Measurements from ENCODE around the gene KCND3.

The KCND3 gene

DNA sequence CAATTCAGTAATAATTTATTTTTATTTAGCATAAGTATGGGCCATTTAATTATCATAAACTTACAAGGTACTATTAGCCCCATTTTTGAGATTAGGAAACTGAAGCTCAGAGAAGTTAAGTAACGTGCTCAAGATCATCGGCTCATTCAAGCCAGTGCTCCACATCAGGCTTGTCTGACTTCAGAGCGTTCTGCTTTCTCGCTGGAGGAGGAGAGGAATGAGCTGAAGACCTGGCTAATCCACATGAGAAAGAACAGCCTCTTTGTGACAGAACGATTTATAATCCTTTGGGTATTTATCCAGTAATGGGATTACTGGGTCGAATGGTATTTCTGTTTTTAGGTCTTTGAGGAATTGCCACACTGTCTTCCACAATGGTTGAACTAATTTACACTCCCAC lies 194.1 kb downstream of the KCND3 start:
- TF ChIP-seq, protein P1, sequence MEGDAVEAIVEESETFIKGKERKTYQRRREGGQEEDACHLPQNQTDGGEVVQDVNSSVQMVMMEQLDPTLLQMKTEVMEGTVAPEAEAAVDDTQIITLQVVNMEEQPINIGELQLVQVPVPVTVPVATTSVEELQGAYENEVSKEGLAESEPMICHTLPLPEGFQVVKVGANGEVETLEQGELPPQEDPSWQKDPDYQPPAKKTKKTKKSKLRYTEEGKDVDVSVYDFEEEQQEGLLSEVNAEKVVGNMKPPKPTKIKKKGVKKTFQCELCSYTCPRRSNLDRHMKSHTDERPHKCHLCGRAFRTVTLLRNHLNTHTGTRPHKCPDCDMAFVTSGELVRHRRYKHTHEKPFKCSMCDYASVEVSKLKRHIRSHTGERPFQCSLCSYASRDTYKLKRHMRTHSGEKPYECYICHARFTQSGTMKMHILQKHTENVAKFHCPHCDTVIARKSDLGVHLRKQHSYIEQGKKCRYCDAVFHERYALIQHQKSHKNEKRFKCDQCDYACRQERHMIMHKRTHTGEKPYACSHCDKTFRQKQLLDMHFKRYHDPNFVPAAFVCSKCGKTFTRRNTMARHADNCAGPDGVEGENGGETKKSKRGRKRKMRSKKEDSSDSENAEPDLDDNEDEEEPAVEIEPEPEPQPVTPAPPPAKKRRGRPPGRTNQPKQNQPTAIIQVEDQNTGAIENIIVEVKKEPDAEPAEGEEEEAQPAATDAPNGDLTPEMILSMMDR (IDR thresholded peaks at IDR 0.05; ENCODE audit: borderline replicate concordance, insufficient read depth, low read depth, low read length): no peak
- H3K4me3 ChIP-seq (ENCODE audit: low read depth, low read length): no peak overlapping the region

DNA sequence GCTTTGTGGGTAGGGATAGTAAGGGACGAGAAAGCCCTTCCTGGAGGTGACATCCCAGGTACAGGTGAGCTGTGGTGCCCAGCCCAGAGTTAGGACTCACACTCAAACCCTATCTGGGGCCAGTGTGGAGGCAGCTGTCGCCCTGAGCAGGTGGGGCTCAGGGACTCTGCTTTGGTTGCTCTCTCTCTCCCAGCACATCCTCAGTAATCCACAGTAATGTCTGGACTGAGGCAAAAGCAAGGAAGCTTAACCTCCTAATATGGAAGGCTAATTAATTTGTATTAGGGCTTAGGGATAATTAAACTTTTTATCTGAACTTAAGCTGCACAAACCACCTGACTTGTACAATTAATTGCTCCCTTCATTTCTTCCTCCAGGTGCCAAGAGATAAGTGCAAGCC lies 195.5 kb downstream of the KCND3 start:
- TF ChIP-seq, protein P1 (IDR thresholded peaks at IDR 0.05; ENCODE audit: borderline replicate concordance, insufficient read depth, low read depth, low read length): no peak
- H3K4me3 ChIP-seq (ENCODE audit: low read depth, low read length): no peak overlapping the region

DNA sequence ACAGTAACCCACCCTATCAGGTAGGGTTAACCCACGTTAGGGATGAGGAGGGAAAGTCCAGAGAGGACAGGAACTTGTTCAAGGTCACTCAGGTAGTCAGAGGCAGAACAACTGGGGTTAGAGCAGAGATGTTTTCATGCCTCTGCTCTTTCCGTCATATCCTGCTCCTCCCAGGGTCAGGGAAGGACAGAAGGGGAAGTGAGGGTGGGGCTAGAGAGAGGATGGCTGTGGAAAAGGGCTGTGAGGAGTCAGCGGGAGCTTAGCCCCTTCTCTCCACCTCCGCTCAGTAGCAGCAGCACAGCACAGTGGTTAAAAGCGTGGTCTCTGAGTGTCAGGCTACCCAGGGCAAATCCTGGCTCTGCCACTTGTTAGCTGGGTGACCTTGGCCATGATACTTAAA lies 197.2 kb downstream of the KCND3 start:
- TF ChIP-seq, protein P1 (IDR thresholded peaks at IDR 0.05; ENCODE audit: borderline replicate concordance, insufficient read depth, low read depth, low read length): no peak

DNA sequence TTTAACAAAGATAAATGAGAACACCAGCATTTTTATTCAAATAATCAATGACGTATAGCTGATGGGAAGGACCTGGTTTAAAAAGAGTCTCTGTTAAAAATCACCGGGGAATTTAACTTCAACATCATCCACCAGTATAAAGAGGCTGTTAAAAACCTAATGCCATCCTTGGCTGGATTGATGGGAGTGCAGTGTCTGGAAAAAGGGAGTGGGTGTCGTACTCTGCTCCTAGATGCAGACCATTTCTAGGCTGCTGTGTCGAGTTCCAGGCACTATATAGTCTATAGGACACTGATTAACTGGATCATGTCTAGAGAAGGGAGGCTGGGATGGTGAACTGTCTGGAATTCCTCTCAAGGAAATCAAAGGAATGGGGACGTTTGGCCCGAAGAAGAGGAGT lies 197.7 kb downstream of the KCND3 start:
- TF ChIP-seq, protein P1 (IDR thresholded peaks at IDR 0.05; ENCODE audit: borderline replicate concordance, insufficient read depth, low read depth, low read length): no peak
- H3K4me3 ChIP-seq (ENCODE audit: low read depth, low read length): no peak overlapping the region

More for the DNA sequence above, 197.2 kb downstream of the KCND3 start:
- H3K4me3 ChIP-seq (ENCODE audit: low read depth, low read length): no peak overlapping the region

DNA sequence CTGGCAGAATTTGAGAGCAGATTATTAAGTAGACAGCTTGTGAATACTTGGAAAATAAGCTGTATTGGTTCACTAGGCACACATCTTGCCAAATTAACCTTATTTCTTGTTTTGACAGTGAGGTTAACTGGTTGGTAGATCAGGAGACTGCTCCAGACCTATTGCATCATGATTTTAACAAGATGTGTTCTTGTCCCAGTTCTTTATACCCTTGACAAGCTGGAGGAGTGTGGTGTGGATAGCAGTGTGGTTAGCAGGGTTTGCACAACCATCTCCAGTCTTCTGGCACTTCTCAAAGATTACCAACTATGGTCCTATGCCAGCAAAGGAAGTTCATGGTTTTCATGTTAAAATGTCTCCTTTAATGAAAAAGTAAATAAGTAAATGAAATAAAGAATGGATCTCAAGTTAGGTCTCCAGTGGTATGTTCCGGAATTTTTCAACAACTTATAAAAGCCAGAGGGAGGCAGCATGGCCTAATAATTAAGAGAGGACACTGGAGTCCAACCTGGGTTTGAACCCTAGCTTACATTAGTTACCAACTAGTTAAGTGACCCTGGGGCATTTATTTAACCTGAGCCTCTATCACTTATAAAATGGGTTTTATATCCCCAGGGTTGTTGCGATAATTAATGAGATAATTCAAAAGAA lies 199.7 kb downstream of the KCND3 start:
- TF ChIP-seq, protein P1 (IDR thresholded peaks at IDR 0.05; ENCODE audit: borderline replicate concordance, insufficient read depth, low read depth, low read length): no peak
- H3K4me3 ChIP-seq (ENCODE audit: low read depth, low read length): no peak overlapping the region

DNA sequence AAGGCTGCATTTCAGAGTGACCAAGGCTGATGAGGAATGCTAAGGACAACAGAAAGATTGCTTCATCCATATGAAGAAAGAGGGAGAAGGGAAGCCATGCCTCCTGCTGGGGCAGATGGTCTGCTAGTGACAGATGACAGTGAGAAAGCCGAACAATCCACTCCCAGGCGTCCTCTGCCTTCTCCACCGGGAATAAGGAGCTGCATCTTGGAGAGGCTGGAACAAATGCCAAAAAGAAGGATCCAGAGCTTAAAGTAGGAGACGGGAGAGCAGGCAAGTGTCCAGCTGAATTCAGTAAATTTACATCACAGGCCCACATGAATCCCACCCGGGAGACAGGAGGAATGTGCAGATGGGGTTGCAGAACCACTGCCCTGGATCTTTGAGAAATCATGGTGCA lies 200.3 kb downstream of the KCND3 start:
- H3K4me3 ChIP-seq (ENCODE audit: low read depth, low read length): no peak overlapping the region
- TF ChIP-seq, protein P1 (IDR thresholded peaks at IDR 0.05; ENCODE audit: borderline replicate concordance, insufficient read depth, low read depth, low read length): no peak

DNA sequence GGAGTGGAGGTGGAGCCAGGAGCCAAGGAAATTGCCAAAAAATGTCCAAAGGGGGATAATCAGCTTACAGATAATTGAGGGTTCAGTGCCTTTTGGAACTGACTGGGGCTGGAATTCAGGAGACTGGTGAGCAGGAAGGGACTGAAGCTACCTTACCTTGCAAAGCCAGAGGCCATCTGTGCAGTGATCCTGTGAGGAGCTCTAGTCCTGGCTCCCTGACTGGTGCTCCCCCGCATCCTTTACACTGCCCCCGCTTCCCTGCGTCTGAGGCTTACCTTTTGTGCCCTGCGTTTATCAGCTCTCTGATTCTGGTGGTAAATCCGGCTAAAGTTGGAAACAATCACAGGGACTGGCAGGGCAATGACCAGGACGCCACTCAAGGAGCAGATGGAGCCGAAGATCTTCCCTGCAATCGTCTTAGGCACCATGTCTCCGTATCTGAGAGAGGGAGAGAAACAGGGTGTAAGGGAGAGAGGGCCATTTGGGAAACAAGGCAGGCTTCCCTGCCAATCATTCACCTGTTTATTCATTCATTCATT lies 202.7 kb downstream of the KCND3 start:
- TF ChIP-seq, protein P1 (IDR thresholded peaks at IDR 0.05; ENCODE audit: borderline replicate concordance, insufficient read depth, low read depth, low read length): no peak
- H3K4me3 ChIP-seq (ENCODE audit: low read depth, low read length): no peak overlapping the region

Data from GM12875 (cell line).